Right lobe of liver (tissue), 6 donors: Measurements from ENCODE around the gene EMP1. TPM values are rescaled to one million over a fixed set of nuclear protein-coding genes. Genes with fewer than 3 reads are reported as not detected.

Experiments
- ATAC-seq, 4 donors: fragments of 200-7000 bp; cut with Tn5 transposase; one replicate each; pipeline ENCODE4 v1.9.1; 2020; ENCODE audit warnings: mild to moderate bottlenecking in 4 of 4, moderate library complexity in 4 of 4
- DNase-seq, 3 donors: peaks; one replicate each; pipeline ENCODE4 v3.0.0-alpha.2; 2020
- H3K27ac ChIP-seq, 3 donors: fragments of 200-600 bp; one replicate each; pipeline ENCODE4 v1.8.0; 2022
- H3K27me3 ChIP-seq, 2 donors: fragments of 200-600 bp; one replicate each; pipeline ENCODE4 v1.8.0; 2022
- H3K36me3 ChIP-seq, 4 donors: fragments of 200-600 bp; sonication (generic) in 1 of 4; one replicate each; pipeline versions ENCODE4 v1.5.1 to v1.8.0; 2017 to 2022; ENCODE audit warnings: control low read depth in 1 of 4
- H3K4me1 ChIP-seq, 4 donors: fragments of 200-600 bp; sonication (generic) in 1 of 4; one replicate each; pipeline versions ENCODE4 v1.5.1 to v1.8.0; 2017 to 2022; ENCODE audit warnings: control low read depth in 1 of 4
- H3K4me3 ChIP-seq, 3 donors: fragments of 200-600 bp; one replicate each; pipeline ENCODE4 v1.8.0; 2022
- H3K9me3 ChIP-seq, 4 donors: fragments of 200-600 bp; sonication (generic) in 1 of 4; one replicate each; pipeline versions ENCODE4 v1.5.1 to v1.8.0; 2017 to 2022; ENCODE audit warnings: control low read depth in 1 of 4
- POLR2A ChIP-seq: fragments of 450-650 bp; IDR thresholded peaks from one replicate; pipeline ENCODE4 v1.6.1; 2017; ENCODE audit warnings: antibody characterized with exemption, mild to moderate bottlenecking
- WGBS: methylation state at CpG from one replicate; pipeline ENCODE4 v1.1.6; 2018; ENCODE audit warnings: low coverage, low lambda C conversion rate; ENCODE audit not compliant: insufficient coverage; ENCODE audit errors: missing lambda C conversion rate; 5-methylcytosine and 5-hydroxymethylcytosine counted together
- intact Hi-C, 2 donors: fragments of 100-400 bp; cut with DNase I; formaldehyde crosslinking; loops; one replicate each; pipeline versions ENCODE4 v1.11.2 to v1.14.1; 2022
- total RNA-seq, 6 experiments: library from RNA; depleted of rRNA in 2 of 6; stranded (reverse); fragments of >200 nt in 2 of 6; fragmentation: NEBNext Ultra II Directional in 3 of 6; extraction: Animal tissue kit (Norgen Biotek cat#: 25700) in 3 of 6; gene quantifications; one replicate each; pipeline versions ENCODE4 v1.1.0 to v1.2.4, GENCODE V29; 2016 to 2023
- TF ChIP-seq, protein P1 (sequence below), 4 donors: fragments of 200-600 bp in 3 of 4; fragments of 450-650 bp in 1 of 4; IDR thresholded peaks; one replicate each; pipeline versions ENCODE4 v1.5.1 to v1.8.0; 2016 to 2022; ENCODE audit warnings: antibody characterized with exemption in 4 of 4, mild to moderate bottlenecking in 2 of 4
- donor health status: DM: no; HTN: yes; CAD: no.
- donor health status: DM: no; HTN: no; CAD: no.
- donor health status: DM: no; HTN: no; CAD: no.
- donor health status: DM: no; HTN: yes; CAD: no.
- donor health status: DM: no; HTN: yes; CAD: no.

Gene EMP1
- total RNA-seq, 6 experiments from 2014 or later: 3.1 to 25.0 (median 14.5) TPM

DNA sequence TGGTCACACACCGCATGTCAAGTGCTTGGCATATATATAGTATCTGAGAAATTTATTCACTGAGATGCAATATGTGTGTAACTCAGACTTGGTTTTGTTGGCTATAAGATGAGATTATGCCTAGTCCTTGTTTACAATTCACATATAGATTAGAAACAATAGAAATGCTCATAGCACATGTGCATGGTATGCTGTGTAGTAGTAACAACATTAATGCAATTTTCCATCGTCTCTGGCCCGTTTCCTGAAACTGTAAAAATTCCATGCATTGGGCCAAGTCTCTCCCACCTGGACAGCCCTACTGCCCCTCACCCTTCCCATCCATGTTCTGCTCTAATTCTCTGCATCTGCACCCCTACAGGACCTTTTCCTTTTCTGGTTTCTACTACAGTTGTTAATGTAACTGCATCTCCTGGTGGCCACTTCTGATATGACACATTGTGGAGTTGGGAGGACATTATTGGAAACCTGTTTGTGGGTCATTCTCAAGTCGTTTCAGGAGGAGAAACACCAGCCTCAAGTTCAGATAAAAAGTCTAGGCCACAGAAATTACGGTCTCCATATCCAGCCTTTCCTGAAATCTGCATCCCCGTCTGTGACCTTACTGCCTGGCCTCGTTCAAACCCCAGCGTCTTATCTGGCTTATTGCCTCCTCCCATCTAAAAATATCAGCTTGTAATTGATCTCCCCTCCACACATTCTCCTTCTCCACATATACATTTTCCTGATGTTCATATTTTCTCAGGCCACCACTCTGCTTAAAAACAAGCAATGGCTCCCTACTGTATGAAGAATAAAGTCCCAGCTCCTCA lies 37.5 kb downstream of the EMP1 start:
- H3K36me3 ChIP-seq: no peaks in the 10 kb centered on the region
- no peaks in the 10 kb centered on the region for H3K4me1 ChIP-seq
- H3K9me3 ChIP-seq: no peaks in the 10 kb centered on the region
- intact Hi-C loops: no loop called here
- no peak overlapping the region for H3K27ac ChIP-seq
- WGBS: 65% methylated on average over 8 of the region's 8 CpGs
- no peaks in the 10 kb centered on the region for H3K27me3 ChIP-seq
- no peak for TF ChIP-seq POLR2A
- TF ChIP-seq, protein P1, sequence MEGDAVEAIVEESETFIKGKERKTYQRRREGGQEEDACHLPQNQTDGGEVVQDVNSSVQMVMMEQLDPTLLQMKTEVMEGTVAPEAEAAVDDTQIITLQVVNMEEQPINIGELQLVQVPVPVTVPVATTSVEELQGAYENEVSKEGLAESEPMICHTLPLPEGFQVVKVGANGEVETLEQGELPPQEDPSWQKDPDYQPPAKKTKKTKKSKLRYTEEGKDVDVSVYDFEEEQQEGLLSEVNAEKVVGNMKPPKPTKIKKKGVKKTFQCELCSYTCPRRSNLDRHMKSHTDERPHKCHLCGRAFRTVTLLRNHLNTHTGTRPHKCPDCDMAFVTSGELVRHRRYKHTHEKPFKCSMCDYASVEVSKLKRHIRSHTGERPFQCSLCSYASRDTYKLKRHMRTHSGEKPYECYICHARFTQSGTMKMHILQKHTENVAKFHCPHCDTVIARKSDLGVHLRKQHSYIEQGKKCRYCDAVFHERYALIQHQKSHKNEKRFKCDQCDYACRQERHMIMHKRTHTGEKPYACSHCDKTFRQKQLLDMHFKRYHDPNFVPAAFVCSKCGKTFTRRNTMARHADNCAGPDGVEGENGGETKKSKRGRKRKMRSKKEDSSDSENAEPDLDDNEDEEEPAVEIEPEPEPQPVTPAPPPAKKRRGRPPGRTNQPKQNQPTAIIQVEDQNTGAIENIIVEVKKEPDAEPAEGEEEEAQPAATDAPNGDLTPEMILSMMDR (IDR thresholded peaks at IDR 0.05): peak; percentile 48 to 77 (median 59)
- DNase-seq (no peak), ATAC-seq (peak; percentile 41 to 69 (median 50))
- H3K4me3 ChIP-seq: no peak overlapping the region

DNA sequence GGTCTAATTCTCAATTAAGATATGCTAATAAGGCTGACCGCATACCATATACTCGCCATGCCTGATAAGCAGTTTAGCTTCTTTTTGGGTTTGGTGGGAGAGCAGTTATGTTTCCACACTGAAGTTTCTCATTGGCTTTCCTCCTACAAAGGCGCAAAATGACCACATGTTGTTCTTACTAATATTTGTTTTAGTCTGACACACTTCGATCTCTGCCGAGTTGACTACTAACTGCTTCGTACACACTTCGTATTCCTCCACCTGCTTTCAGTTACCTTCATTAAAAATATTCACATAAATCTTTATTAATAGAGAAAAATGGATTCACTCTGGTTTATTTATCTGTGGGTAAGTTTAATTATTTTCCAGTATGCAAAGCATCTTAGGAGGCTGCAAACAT lies 41.7 kb downstream of the EMP1 start:
- WGBS: 35% methylated on average over 7 of the region's 7 CpGs
- Histone ChIP-seq H3K4me1 (no peaks in the 10 kb centered on the region), H3K27ac (no peak overlapping the region), H3K9me3 (no peaks in the 10 kb centered on the region), H3K27me3 (no peaks in the 10 kb centered on the region), H3K4me3 (no peak overlapping the region), H3K36me3 (no peaks in the 10 kb centered on the region)
- peak in 3 of 4 donors; percentile 50 to 60 (median 59) for ATAC-seq
- intact Hi-C loops: no loop called here
- no peak for TF ChIP-seq POLR2A
- TF ChIP-seq, protein P1 (IDR thresholded peaks at IDR 0.05): no peak
- no peak for DNase-seq

DNA sequence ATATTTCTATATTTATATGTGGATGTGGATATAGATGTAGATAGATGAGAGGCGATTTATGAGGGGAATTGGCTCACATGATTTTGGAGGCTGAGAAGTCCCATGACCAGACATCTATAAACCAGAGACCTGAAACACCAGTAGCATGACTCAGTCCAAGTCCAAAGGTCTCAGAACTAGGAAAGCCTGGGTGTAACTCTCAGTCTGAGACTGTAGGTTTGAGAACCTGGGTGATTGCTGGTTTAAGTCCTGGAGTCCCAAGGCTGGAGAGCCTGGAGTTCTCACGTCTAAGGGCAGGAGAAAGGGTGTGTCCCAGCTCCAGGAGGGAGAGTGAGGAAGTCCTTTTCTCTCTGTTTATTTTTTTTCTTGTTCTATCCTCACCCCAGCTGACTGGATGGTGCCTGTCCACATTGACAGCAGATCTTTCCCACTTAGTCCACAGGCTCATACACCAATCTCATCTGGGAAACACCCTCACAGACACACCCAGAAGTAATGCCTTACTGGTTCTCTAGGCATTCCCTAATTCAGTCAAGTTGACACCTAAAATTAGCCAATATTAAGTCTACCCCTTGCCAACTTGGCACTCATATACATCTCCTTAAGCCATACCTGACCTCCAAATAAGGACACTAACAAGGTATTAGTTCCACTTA lies 45.4 kb downstream of the EMP1 start:
- no peak for DNase-seq
- H3K36me3 ChIP-seq: no peaks in the 10 kb centered on the region
- no peaks in the 10 kb centered on the region for H3K27me3 ChIP-seq
- TF ChIP-seq POLR2A: no peak
- TF ChIP-seq, protein P1 (IDR thresholded peaks at IDR 0.05): no peak
- WGBS: 70% methylated on average over 1 of the region's 2 CpGs
- H3K4me3 ChIP-seq: no peak overlapping the region
- H3K4me1 ChIP-seq: no peaks in the 10 kb centered on the region
- H3K9me3 ChIP-seq: no peaks in the 10 kb centered on the region
- peak in 2 of 4 donors; percentile 36 to 82 for ATAC-seq
- intact Hi-C loops: no loop called here
- no peak overlapping the region for H3K27ac ChIP-seq

DNA sequence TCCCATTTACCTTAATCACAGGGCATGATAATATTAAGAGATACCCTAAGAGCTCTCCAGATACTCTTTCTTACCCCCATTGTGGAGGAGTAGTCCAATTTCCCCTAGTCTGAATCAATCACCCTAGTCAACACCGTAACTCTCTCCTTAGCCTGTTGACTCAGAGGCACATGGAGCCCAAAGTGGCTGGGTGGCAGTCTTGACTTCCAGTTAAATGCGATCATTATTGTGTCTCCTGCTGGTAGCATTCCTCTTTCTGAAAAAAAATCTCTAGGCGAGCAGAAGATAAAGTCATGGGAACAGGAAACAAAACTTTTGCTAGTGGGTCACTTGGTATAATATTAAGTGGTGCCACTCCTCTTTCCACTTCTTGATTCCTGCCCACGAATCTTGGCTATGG lies 46.4 kb downstream of the EMP1 start:
- H3K36me3 ChIP-seq: no peaks in the 10 kb centered on the region
- WGBS: 71% methylated on average over 4 of the region's 4 CpGs
- H3K27ac ChIP-seq: no peak overlapping the region
- H3K9me3 ChIP-seq: no peaks in the 10 kb centered on the region
- ATAC-seq (no peak), DNase-seq (no peak)
- H3K4me1 ChIP-seq: no peaks in the 10 kb centered on the region
- TF ChIP-seq, protein P1 (IDR thresholded peaks at IDR 0.05): no peak
- no peak for TF ChIP-seq POLR2A
- intact Hi-C loops: no loop called here
- H3K4me3 ChIP-seq: no peak overlapping the region
- no peaks in the 10 kb centered on the region for H3K27me3 ChIP-seq
